HPDE6-E6E7 (cell line): ENCODE results near the gene SH3BP1.
"Not testable (repeated sequence)": the region's sequence is repeated elsewhere in the genome, so short reads cannot be mapped to it uniquely, and the experiment has no call there.

Experiments
- DNase-seq: peaks from one replicate; pipeline ENCODE4 v3.0.0; 2011; ENCODE audit warnings: missing footprints; ENCODE audit errors: extremely low spot score

SH3BP1 gene

DNA sequence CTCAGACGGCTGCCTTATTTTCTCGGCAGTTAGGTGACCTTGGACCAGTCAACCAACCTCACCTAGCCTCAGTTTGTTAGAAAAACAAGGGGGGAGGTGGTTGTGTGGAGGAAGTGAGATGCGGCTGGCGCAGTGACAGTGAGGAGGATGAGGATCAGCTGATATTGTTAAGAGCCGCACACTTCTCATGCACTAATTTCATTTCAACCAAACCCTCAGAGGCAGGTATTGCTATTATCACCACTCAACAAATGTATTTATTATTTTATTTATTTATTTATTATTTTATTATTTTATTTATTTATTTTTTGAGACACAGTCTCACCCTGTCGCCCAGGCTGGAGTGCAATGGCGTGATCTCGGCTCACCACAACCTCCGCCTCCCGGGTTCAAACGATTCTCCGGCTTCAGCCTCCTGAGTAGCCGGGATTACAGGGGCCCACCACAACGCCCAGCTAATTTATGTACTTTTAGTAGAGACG is 38.1 kb downstream of the SH3BP1 start:
- DNase-seq = no peak

DNA sequence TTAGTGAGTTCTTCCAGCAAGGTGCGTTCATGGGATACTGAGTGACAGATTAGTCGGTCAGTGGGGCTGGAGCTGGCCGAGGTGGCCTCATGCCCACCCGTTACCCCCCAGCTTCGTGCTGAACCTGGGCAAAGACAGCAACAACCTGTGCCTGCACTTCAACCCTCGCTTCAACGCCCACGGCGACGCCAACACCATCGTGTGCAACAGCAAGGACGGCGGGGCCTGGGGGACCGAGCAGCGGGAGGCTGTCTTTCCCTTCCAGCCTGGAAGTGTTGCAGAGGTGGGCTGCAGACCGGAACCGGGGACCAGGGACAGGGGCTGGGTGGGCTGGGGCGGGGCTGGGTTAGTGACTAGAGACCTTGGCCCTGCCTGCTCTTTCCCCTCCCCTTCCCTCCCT is 38.9 kb downstream of the SH3BP1 start:
- DNase-seq = no peak

DNA sequence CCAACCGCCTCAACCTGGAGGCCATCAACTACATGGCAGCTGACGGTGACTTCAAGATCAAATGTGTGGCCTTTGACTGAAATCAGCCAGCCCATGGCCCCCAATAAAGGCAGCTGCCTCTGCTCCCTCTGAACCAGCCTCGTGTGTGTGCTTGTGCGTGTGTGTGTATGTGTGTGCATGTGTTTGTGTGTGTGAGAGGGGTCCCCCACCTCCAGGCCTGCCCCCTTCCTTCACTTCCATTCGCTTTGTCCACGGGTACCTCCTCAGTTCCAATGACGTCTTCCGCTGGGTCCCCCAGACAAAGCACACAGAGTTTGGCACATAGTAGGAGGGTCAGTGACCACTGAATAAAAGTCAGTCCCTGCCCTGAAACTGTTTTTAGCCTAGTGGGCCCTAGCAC is 40.2 kb downstream of the SH3BP1 start:
- DNase-seq = no peak

DNA sequence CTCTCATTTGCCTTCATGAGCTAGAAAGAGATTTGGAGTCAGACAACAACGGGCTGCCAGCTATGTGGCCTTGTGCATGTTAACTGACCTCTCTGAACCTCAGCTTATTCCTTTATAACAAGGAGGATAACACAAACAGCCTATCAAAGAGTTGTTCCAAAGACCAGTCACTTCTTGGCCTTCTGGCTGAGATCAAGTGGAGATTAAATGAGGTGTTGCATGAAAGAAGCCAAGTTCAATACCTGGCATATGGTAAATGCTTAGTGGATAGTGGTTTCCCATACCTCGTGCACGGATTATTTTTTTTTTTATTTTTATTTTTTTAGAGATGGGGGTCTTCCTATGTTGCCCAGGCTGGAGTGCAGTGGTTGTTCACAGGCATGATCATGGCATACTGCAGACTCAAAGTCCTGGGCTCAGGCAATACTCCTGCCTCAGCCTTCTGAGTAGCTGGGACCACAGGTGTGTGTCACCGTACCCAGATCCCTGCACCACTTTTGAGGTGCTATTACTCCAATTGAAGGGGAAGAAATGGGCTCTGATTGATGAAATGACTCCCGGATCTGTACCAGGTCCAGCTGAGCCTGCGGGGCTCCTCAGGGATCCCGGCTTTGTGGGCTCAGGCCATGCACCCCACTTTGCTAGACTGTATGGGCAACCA is 40.9 kb downstream of the SH3BP1 start:
- no peak for DNase-seq

DNA sequence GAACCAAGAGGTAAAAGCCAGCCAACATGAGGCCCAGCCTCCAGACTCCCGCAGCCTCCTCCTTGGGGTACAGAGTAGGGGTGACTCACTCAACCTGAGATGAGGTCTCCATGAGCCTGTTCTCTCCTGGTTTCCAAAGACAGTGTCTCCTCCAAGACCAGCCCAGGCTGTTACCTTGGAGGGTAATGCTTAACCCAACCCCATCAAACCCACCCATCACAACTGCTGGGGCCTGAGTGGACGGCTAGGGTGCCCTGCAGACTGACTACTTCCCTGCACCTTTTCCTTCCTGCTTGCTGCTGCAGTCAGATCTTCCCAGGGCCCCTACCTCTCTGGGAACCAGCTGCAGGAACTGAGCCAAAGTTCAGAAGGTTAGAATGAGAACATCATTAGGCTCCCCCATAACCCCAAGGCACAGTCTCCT is 41.5 kb downstream of the SH3BP1 start:
- no peak for DNase-seq

DNA sequence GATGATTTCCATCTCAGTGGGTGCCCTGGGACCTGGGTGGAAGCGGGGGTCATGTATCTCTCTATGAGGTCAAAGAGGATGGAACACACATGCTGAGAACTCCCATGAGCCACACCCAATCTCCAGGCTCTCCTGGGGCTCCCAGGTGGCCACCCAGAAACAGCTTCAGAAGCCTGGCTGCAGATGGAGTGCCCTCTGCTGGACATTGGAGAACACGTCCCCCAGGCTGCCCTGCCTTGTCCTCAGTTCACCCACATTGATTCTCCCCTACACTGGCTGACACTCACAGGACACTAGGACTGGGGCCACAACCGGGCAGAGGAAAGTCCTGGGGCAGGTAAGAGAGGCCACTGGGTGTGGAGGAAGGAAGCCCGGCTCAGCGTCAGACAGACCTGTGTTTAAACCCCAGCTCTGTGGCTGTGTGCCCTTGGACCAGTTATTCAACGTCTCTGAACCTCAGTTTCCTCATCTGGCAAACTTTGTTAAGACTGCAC is 42.1 kb downstream of the SH3BP1 start:
- no peak for DNase-seq

DNA sequence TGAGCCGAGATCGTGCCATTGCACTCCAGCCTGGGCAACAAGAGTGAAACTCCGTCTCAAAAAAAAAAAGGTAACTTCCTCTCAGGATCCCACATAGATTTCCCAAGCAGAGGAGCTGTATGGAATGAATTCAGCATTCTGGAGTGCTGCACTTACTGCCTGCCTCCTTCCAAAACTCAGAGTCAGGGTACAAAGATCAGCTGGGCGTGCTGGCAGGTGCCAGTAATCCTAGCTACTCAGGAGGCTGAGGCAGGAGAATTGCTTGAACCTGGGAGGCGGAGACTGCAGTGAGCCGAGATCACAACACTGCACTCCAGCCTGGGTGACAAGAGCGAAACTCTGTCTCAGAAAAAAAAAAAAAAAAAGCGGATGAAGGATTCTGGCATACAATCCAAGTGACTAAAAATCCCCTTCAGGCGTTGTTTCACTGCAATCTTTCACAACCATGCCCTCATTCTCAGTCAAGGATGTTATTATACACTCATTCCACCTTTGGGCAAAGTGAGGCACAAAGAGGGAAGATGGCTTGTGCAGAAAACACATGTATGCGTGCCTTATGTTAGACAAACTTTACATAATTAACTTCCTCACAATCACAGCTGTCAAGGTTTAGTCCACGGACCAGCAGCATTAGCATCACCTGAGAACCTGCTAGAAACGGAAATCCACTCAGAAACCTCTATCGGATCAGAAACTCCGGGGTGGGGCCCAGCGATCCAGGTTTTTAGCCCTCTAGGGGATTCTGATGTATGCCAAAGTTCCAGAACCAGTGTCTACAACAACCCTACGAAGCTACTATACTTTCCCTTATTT is 45.5 kb downstream of the SH3BP1 start:
- no peak for DNase-seq

DNA sequence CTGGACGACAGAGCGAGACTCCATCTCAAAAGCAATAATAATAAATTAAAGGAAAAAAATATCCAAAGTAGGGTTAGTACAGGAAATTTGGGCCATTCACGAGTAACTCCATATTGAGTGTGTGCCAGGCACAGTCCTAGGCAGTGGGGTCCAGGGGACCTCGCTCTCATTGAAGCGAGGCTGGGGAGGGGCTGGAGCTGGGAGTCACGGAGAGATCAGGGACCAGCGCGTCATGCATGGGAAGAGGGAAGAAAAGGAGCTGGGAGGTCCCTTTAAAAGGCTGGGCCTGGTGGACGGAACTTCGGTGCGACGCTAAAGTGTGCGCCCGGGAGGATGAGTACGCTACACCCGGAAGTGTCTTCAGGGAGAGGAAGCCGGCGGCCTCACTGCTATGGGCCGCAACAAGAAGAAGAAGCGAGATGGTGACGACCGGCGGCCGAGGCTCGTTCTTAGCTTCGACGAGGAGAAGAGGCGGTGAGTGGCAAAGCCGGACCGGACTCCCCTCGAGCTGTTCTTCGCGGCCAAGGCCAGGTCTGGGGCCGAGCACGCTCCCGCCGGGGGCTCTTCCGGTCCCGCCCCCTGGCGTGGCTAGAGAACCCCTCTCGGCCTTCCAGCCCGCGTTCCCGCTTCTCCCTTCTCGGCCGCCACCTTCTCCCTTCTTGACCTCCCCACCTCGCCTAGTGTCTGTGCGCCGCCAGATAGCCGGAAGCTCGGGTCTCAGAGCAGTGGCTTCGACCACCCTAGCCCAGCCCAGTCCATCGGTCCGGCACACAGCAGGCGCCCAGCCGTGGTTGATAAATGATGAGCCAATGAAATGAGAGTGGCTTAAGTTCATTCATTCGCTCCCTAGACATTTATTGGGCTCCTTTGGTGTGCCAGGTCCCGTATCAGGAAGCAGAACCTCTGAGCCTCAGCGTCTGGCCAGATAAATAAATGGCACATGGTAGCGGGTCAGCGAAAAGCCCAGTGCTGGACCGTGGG is 46.8 kb downstream of the SH3BP1 start, which contains the start of gene NOL12:
TSS of gene NOL12 (plus strand) at position 342 of the 981 bp plus-strand sequence. CDS start at position 392, 50 bp downstream.
- DNase-seq = peak; percentile 55

DNA sequence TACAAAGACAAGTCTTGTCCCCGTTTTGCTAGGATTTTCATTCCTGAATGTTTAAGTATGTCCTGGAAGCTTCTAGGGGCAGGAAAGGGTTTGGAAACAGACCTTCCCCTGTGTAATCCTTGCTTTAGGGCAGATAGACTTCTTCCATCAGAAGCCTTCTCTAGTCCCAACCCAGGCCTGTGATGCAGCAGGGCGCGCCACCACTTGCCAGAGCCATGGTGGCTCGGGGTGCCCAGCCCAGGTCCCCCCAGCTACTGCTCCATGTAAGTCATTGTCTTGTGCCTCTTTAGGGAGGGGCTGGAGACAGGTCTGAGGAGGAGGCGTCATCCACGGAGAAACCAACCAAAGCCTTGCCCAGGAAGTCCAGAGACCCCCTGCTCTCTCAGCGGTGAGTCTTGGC is 50.9 kb downstream of the SH3BP1 start:
- DNase-seq = no peak

DNA sequence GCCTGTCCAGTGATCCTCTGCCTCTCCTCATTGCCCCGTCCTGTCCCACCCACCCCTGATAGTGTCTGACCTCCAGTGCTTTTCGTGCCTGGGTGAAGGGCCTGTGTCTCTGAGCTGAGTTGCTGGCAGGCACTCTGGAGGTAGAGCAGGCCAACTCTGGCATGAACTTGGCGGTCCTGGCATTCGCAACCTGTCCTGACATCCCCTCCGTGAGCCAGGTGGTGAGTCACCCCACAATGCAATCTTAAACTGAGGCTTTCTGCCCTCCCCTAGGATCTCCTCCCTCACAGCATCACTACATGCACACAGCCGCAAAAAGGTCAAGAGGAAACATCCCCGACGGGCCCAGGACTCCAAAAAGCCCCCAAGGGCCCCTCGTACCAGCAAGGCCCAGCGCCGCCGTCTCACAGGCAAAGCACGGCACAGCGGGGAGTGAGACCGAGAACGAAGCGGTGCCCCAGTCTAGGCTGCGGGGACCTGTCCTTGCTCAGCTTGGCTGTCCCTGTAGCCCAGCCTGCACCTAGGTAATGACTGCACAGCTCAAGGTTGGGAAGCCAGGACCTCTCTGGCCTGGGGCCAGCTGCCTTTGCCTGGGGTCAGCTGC is 51.5 kb downstream of the SH3BP1 start:
- DNase-seq = peak; percentile 75

DNA sequence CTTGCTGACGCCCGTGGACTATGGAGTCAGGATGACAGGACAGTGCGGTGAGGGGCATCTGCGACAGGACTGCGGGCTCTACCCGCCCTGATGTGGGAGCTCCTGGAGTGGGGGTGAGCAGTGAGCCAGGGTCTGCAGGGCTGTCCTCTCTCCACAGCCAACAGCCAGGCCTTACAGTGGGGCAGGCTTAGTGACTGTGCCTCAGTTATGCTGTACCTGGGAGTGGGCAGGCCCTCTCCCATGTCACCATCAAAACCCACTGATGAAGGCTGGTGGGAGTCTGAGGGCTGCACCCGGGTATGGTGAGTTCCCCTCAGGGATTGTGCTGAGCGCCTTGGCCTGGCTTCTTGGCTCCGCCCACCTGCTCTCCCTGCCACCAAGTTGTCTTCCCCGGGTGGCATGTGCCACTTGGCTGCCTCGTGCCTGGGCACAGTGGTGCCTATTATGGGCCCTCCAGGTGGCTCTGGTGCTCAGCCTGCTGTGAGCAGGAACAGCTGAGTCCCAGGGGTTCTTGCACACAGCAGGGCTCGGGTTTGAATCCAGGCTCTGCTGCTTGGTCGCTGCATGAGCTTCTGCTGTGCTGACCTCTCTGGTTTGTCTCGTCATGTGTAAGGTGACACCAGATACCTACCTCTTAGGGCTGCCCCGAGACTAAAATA is 53.3 kb downstream of the SH3BP1 start:
- DNase-seq = no peak

DNA sequence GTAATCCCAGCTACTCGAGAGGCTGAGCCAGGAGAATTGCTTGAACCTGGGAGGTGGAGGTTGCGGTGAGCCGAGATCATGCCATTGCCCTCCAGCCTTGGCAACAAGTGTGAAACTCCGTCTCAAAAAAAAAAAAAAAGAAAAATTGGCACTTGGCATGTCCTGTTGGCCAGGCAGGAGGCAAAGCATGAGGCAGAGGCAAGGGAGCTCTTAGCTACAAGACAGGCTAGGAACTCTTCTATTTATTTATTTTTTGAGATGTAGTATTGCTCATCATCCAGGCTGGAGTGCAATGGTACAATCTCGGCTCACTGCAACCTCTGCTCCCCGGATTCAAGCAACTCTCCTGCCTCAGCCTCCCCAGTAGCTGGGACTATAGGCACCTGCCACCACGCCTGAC is 54.7 kb downstream of the SH3BP1 start:
- not testable (repeated sequence) for DNase-seq

DNA sequence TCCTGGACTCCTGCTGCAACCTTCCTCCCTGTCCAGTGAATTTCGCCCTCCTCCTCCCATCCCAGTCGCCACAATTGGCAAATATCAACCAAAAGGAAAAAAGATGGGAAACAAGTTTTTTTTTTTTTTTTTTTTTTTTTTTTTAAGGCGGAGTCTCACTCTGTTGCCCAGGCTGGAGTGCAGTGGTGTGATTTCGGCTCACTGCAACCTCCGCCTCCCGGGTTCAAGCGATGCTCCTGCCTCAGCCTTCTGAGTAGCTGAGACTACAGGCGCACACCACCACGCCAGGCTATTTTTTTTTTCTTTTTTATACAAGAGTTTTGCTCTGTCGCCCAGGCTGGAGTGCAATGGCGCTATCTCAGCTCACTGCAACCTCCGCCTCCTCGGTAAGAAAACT is 56.8 kb downstream of the SH3BP1 start:
- DNase-seq = not testable (repeated sequence)

DNA sequence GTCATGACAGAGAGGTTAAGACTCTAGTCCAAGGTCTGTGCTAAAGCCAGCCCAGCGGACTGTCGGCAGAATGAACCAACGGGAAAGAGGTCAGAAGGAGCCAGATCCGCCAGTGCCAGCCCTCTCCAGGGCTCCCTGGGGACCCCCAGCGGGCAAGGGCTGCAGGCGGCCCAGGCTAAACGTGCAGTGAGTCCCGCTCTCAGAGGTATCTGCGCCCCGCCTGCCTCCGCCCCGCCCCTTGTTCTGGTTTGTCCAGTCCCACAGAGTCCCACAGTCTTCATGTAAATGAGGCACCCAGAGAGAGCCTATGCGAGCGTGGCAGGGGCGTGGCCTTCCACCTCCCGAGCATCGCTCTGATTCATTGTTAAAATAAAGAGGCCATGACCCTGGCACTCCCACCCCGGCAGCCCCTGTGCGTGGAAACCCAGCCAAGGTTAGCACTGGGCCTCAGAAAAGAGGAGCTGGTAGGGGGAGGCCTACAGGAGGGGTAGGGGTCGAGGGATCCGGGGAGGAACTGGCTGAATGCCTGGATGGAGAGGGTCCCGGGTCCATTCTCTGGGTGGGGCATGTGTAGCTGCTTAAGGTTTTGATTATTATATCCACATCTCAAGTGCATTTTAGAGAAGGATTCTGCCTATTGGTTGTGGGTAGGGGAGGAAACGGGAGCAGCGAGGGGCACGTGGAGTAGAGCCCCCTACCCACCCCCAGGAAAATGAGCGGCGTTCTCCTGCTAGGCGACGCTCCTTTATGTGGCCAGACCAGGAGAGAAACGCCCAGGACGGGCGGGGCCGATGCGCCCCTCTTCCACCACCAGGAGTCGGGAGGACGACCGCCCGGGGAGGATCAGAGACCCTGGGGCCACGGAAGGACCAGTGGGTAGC is 57.4 kb downstream of the SH3BP1 start, which contains the start of gene TRIOBP:
TSS of gene TRIOBP (plus strand) at position 392 of the 881 bp plus-strand sequence. CDS start 4,318 bp downstream, outside the sequence.
- DNase-seq = peak; percentile 89

DNA sequence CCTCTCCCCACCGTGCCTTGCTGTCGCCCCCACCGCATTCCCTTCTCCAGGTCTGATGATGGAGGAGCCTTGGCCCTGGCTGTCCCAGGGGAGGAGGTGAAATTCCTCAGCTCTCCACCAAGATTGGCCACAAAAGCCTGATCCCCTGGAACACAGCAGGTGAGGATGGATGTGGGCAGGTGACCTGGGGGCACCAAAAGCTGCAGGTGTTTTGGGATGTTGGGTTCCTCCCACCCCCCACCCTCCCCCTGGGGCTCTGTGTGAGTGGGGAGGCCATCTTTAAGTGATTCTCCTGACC is 58.0 kb downstream of the SH3BP1 start:
- DNase-seq = no peak

DNA sequence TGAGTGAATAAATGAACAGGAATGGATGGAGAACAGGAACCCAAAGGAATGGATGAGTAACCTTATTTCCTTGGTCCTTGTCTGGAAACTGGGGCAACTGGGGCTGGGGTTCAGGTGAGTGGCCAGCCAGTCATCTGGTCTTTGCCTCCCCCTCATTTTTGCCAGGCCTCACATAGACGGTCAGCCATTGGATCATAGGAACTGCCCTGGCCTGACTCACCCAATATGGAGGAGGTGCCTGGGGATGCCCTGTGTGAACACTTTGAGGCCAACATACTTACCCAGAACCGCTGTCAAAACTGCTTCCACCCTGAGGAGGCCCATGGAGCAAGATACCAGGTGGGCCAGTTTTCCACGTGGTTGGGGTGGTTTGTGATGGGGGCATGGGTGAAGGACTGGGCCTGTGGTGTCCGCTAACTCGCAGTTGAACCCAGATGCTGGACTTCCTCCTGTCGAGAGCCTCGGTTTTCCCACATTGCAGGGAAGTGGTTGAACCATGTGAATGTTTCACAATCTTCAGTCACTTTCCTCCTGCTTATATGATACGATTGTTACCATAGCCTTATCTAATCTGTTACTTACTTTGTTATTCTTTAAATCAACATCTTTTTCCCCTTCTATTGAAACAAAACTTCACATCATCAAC is 61.8 kb downstream of the SH3BP1 start:
- no peak for DNase-seq

DNA sequence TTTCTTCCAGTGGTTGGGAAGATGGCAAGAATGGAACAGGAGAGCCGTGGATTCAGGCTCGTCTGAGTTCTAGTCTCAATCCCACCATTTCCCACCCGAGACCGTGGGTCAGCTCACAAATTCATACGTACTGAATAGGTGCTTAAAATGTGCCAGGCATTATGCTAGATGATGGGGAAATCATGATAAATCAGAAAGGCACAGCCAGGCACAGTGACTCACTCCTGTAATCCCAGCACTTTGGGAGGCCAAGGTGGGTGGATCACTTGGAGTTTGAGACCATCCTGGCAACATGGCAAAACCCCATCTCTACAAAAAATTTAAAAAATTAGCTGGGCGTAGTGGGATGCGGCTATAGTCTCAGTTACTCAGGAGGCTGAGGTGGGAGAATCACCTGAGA is 64.4 kb downstream of the SH3BP1 start:
- no peak for DNase-seq

DNA sequence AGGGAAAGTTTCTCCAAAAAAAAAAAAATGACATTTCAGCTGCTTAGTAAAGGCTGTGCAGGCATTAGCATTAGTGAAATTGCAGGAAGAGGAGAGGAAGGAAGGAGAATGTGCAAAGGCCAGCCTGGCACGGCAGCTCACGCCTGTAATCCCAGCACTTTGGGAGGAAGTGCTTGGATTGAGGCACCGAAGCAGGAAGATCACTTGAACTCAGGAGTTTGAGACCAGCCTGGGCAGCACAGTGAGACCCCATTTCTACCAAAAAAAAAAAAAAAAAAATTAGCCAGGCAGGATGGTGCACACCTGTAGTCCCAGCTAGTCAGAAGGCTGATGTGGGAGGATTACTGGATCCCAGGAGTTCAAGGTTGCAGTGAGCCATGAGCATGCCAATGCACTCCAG is 65.2 kb downstream of the SH3BP1 start:
- no peak for DNase-seq

DNA sequence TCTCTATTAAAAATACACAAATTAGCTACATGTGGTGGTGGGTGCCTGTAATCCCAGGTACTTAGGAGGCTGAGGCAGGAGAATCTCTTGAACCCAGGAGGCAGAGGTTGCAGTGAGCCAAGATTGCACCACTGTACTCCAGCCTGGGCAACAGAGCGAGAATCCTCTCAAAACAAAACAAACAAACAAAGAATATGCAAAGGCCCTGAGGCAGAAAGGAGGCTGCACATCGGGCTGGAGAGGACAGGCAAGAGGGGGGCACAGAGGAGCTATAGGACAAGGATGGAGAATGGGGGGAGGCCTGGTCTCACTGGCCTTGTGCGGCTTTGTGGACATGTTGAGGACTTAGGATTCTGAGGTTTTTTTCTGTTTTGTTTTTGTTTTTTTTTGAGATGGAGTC is 65.7 kb downstream of the SH3BP1 start:
- no peak for DNase-seq
